PC-3 (cell line): ENCODE results near the gene SMIM44. TPM values are rescaled to one million over a fixed set of nuclear protein-coding genes. Genes with fewer than 3 reads are reported as not detected.

ENCODE experiments used
- ATAC-seq: fragments of 200-7000 bp; cut with Tn5 transposase; 2 replicates; pipeline ENCODE4 v1.9.1; 2020; ENCODE audit warnings: mild to moderate bottlenecking, moderate library complexity
- BruUV-seq: library from RNA; stranded (reverse); fragments of 400-500 nt; replicated peaks from 2 replicates; lab custom pipeline; 2021; lab: Mats Ljungman, UMichigan
- CTCF ChIA-PET: fragments of 300-600 bp; sonication (Branson Sonifier 250); formaldehyde crosslinking; loops from one replicate; lab custom pipeline; 2022; ENCODE audit warnings: antibody characterized with exemption; lab: Charles Lee
- POLR2A ChIA-PET: fragments of 300-600 bp; sonication (Branson Sonifier 250); formaldehyde crosslinking; loops from one replicate; lab custom pipeline; 2022; ENCODE audit warnings: antibody characterized with exemption; ENCODE audit not compliant: unreplicated experiment; lab: Charles Lee
- DNase-seq: peaks from one replicate; pipeline ENCODE4 v3.0.0-alpha.2; 2015
- H2AFZ ChIP-seq: fragments of 300-600 bp; sonication (generic); 2 replicates; pipeline ENCODE4 v1.6.0; 2016; ENCODE audit warnings: antibody characterized with exemption, low read length
- H3F3A ChIP-seq: fragments of 300-600 bp; sonication (generic); one replicate; pipeline ENCODE4 v1.6.0; 2017; ENCODE audit warnings: antibody characterized with exemption, low read length, control low read depth, mild to moderate bottlenecking; ENCODE audit not compliant: unreplicated experiment
- H3K27ac ChIP-seq: fragments of 300-600 bp; sonication (generic); 2 replicates; pipeline ENCODE4 v1.5.1; 2016; ENCODE audit warnings: mild to moderate bottlenecking, low read length
- H3K27me3 ChIP-seq: fragments of 300-600 bp; sonication (generic); 2 replicates; pipeline ENCODE4 v1.6.1; 2016; ENCODE audit warnings: low read length, mixed read lengths
- H3K36me3 ChIP-seq: fragments of 300-600 bp; sonication (generic); 2 replicates; pipeline ENCODE4 v1.6.1; 2016; ENCODE audit warnings: low read depth, mixed run types, low read length, mixed read lengths
- H3K4me1 ChIP-seq: fragments of 300-600 bp; sonication (generic); 2 replicates; pipeline ENCODE4 v1.5.1; 2016; ENCODE audit warnings: low read length; ENCODE audit not compliant: insufficient read depth
- H3K4me2 ChIP-seq: fragments of 300-600 bp; sonication (generic); 2 replicates; pipeline ENCODE4 v1.6.0; 2016; ENCODE audit warnings: low read length
- H3K4me3 ChIP-seq: fragments of 300-600 bp; sonication (generic); 2 replicates; pipeline ENCODE4 v1.5.1; 2016; ENCODE audit warnings: mild to moderate bottlenecking, low read length, mixed read lengths
- H3K79me2 ChIP-seq: fragments of 300-600 bp; sonication (generic); 2 replicates; pipeline ENCODE4 v1.6.1; 2017; ENCODE audit warnings: low read length, mixed read lengths
- H3K9ac ChIP-seq: fragments of 300-600 bp; sonication (generic); 2 replicates; pipeline ENCODE4 v1.6.0; 2016; ENCODE audit warnings: mild to moderate bottlenecking, low read length
- H3K9me2 ChIP-seq: fragments of 300-600 bp; sonication (generic); replicated peaks from 2 replicates; pipeline ENCODE4 v1.6.1; 2016; ENCODE audit warnings: mixed run types, low read length, mixed read lengths
- H3K9me3 ChIP-seq: fragments of 300-600 bp; sonication (generic); 2 replicates; pipeline ENCODE4 v1.6.1; 2016; ENCODE audit warnings: low read length, mixed read lengths
- H4K20me1 ChIP-seq: fragments of 300-600 bp; sonication (generic); 2 replicates; pipeline ENCODE4 v1.6.1; 2016; ENCODE audit warnings: low read length, mixed read lengths
- EZH2 ChIP-seq: fragments of 300-600 bp; sonication (generic); IDR thresholded peaks from one replicate; pipeline ENCODE4 v1.6.1; 2017; ENCODE audit warnings: antibody characterized with exemption, mild to moderate bottlenecking, low read length; ENCODE audit not compliant: unreplicated experiment
- EZH2phosphoT487 ChIP-seq: fragments of 300-600 bp; sonication (generic); IDR thresholded peaks from 2 replicates; pipeline ENCODE4 v1.6.1; 2018; ENCODE audit warnings: mild to moderate bottlenecking, antibody characterized with exemption, low read length, borderline replicate concordance
- intact Hi-C: fragments of 100-400 bp; cut with micrococcal nuclease; formaldehyde crosslinking; loops from 2 replicates; pipeline ENCODE4 v1.9.0; 2023
- total RNA-seq: library from RNA; depleted of rRNA; stranded (reverse); fragments of >200 nt; gene quantifications from 2 replicates; pipeline ENCODE4 v1.2.3, GENCODE V29; 2014
- TF ChIP-seq, protein P1 (sequence below): fragments of 300-600 bp; sonication (generic); conservative IDR thresholded peaks from 2 replicates; pipeline ENCODE4 v1.5.1; 2017; ENCODE audit warnings: antibody characterized with exemption, low read depth, mild to moderate bottlenecking, low read length

SMIM44 gene
- total RNA-seq, 1 experiment from 2014 or later, result not detected

GRCh38 chr19:3505598-3506383 lies 22.6 kb upstream of the SMIM44 start, which contains the start of gene FZR1:
Gene FZR1, plus strand, starts transcription at chr19:3506311. Its CDS starts 16,679 bp downstream, at chr19:3522990.
- H3K4me1 ChIP-seq, result peaks cover 26% of the 10 kb centered on the region
- intact Hi-C loops, result no loop called here
- no peaks in the 10 kb centered on the region for H3F3A ChIP-seq
- ChIA-PET POLR2A (no interaction called here), CTCF (no interaction called here)
- peak within 1 kb of the TSS; percentile 91 for H3K4me3 ChIP-seq
- H3K27ac ChIP-seq, result peak within 1 kb of the TSS; percentile 64
- TF ChIP-seq, protein P1, sequence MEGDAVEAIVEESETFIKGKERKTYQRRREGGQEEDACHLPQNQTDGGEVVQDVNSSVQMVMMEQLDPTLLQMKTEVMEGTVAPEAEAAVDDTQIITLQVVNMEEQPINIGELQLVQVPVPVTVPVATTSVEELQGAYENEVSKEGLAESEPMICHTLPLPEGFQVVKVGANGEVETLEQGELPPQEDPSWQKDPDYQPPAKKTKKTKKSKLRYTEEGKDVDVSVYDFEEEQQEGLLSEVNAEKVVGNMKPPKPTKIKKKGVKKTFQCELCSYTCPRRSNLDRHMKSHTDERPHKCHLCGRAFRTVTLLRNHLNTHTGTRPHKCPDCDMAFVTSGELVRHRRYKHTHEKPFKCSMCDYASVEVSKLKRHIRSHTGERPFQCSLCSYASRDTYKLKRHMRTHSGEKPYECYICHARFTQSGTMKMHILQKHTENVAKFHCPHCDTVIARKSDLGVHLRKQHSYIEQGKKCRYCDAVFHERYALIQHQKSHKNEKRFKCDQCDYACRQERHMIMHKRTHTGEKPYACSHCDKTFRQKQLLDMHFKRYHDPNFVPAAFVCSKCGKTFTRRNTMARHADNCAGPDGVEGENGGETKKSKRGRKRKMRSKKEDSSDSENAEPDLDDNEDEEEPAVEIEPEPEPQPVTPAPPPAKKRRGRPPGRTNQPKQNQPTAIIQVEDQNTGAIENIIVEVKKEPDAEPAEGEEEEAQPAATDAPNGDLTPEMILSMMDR, result no peak
- no peak for TF ChIP-seq EZH2
- TF ChIP-seq EZH2phosphoT487, result no peak
- H3K9me2 ChIP-seq, result no peaks in the 10 kb centered on the region
- no peaks in the 10 kb centered on the region for H3K27me3 ChIP-seq
- H3K36me3 ChIP-seq, result no peaks in the 10 kb centered on the region; the same call in 1 of the 2 replicates
- peak within 1 kb of the TSS; percentile 92 for H3K9ac ChIP-seq
- ATAC-seq (peak; percentile 87), DNase-seq (peak; percentile 96)
- H3K9me3 ChIP-seq, result no peaks in the 10 kb centered on the region
- BruUV-seq, result TSS peak; percentile 96
- peaks cover 46% of the 10 kb centered on the region for H3K79me2 ChIP-seq
- H3K4me2 ChIP-seq, result peak within 1 kb of the TSS; percentile 81
- H4K20me1 ChIP-seq, result 0 out of 2 replicates have a peak, but pooled peaks cover 9% of the 10 kb centered on the region
- H2AFZ ChIP-seq, result peak within 1 kb of the TSS; percentile 76

DNA sequence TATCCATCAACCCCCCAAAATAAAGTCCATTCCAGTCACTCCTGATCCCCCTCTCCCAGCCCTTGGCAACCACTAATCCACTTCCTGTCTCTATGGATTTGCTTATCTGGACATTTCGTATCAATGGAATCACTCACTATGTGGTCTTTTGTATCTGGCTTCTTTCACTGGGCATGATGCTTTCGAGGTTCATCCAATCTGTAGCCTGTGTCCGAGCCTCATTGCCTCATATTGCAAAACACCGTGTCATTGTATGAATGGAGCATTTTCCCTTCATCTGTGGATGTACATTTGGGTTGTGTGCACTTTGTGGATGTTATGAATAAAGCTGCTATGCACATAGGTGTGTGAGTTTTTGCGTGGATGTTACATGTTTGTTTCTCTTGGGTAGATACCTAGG lies 21.5 kb upstream of the SMIM44 start:
- H3K9ac ChIP-seq, result no peak overlapping the region
- no TSS peak for BruUV-seq
- POLR2A ChIA-PET, result no interaction called here
- H3K27ac ChIP-seq, result no peak overlapping the region
- H3K4me2 ChIP-seq, result no peak overlapping the region
- H3K9me2 ChIP-seq, result no peaks in the 10 kb centered on the region
- CTCF ChIA-PET, result no interaction called here
- 0 out of 2 replicates have a peak, but pooled peaks cover 3% of the 10 kb centered on the region for H4K20me1 ChIP-seq
- TF ChIP-seq, protein P1, result no peak
- TF ChIP-seq EZH2, result no peak
- no peak for TF ChIP-seq EZH2phosphoT487
- H3K4me3 ChIP-seq, result no peak overlapping the region
- no peak overlapping the region for H2AFZ ChIP-seq
- H3K36me3 ChIP-seq, result no peaks in the 10 kb centered on the region
- ATAC-seq (no peak), DNase-seq (no peak)
- H3K4me1 ChIP-seq, result peaks cover 23% of the 10 kb centered on the region
- H3K27me3 ChIP-seq, result no peaks in the 10 kb centered on the region
- no peaks in the 10 kb centered on the region for H3F3A ChIP-seq
- intact Hi-C loops, result no loop called here
- H3K9me3 ChIP-seq, result no peaks in the 10 kb centered on the region
- H3K79me2 ChIP-seq, result peaks cover 42% of the 10 kb centered on the region
